Peyer's patch (tissue), 4 donors: ENCODE measurements around the gene FANCI.

Experiments used
- POLR2A ChIP-seq, 2 donors: fragments of 450-650 bp; IDR thresholded peaks; one replicate each; pipeline ENCODE4 v1.5.1; 2017; ENCODE audit warnings: antibody characterized with exemption in 2 of 2, mild to moderate bottlenecking in 2 of 2, moderate library complexity in 2 of 2
- TF ChIP-seq, protein P1 (sequence below), 6 experiments: fragments of 450-650 bp in 4 of 6; fragments of 200-600 bp in 2 of 6; sonication (generic) in 1 of 6; IDR thresholded peaks; one replicate each; pipeline ENCODE4 v1.5.1; 2017 to 2019; ENCODE audit warnings: antibody characterized with exemption in 6 of 6, mild to moderate bottlenecking in 3 of 6, moderate library complexity in 1 of 6

DNA sequence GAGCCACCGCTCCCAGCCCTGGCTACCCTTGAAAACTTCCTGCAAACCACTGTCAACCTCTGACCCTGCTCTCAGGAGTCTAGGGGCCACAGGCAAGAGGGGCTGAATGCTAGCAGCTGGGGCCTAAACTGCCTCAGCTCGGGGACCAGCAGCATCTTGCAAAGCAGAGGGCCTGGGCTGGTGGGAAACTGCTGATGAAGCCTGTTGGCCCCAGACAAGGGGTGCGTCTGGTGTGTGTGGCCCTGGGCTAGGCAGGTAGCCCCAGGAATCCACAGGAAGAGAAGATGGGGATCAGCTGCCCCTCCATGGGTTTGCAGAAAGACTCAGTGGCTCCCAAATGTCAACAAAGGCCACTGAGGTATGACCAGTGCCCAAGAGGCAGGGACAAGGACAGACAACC is 99.1 kb downstream of the FANCI start:
- TF ChIP-seq, protein P1, sequence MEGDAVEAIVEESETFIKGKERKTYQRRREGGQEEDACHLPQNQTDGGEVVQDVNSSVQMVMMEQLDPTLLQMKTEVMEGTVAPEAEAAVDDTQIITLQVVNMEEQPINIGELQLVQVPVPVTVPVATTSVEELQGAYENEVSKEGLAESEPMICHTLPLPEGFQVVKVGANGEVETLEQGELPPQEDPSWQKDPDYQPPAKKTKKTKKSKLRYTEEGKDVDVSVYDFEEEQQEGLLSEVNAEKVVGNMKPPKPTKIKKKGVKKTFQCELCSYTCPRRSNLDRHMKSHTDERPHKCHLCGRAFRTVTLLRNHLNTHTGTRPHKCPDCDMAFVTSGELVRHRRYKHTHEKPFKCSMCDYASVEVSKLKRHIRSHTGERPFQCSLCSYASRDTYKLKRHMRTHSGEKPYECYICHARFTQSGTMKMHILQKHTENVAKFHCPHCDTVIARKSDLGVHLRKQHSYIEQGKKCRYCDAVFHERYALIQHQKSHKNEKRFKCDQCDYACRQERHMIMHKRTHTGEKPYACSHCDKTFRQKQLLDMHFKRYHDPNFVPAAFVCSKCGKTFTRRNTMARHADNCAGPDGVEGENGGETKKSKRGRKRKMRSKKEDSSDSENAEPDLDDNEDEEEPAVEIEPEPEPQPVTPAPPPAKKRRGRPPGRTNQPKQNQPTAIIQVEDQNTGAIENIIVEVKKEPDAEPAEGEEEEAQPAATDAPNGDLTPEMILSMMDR (IDR thresholded peaks at IDR 0.05) = no peak
- TF ChIP-seq POLR2A (IDR thresholded peaks at IDR 0.05) = no peak
